T-cell (primary cell): ENCODE data around the gene PHLDB3. TPM values are rescaled to one million over a fixed set of nuclear protein-coding genes. Genes with fewer than 3 reads are reported as not detected.

Experiments
- ATAC-seq, 4 experiments: fragments of 200-7000 bp in 3 of 4; fragments of 150-1000 bp in 1 of 4; cut with Tn5 transposase; replicated peaks in 1 of 4; 1 replicate in 3 of 4; 2 replicates in 1 of 4; pipeline ENCODE4 v1.10.0; 2021; ENCODE audit warnings: moderate library complexity in 3 of 4, mild to moderate bottlenecking in 2 of 4, moderate number of reproducible peaks in 1 of 4
- CTCF ChIA-PET, 2 donors: fragments of 300-600 bp; sonication (Branson Sonifier 250); formaldehyde crosslinking; loops; one replicate each; lab custom pipeline; 2022; ENCODE audit warnings: antibody characterized with exemption in 2 of 2; lab: Charles Lee
- POLR2A ChIA-PET, 2 donors: fragments of 300-600 bp; sonication (Branson Sonifier 250); formaldehyde crosslinking; loops; one replicate each; lab custom pipeline; 2022; ENCODE audit warnings: antibody characterized with exemption in 2 of 2; lab: Charles Lee
- DNase-seq, 35 experiments: peaks; one replicate each; pipeline versions ENCODE4 v3.0.0 to v3.0.0-alpha.2; 2013 to 2023
- H3K27ac ChIP-seq: one replicate; pipeline ENCODE4 v1.5.1; 2013; ENCODE audit warnings: low read length
- H3K27me3 ChIP-seq, 2 experiments: replicated peaks in 1 of 2; 1 replicate in 1 of 2; 2 replicates in 1 of 2; pipeline versions ENCODE4 v1.6.1 to v1.7.0; 2013; ENCODE audit warnings: low read length in 1 of 2, mixed read lengths in 1 of 2; ENCODE audit not compliant: control insufficient read depth in 2 of 2, insufficient read depth in 2 of 2; ENCODE audit errors: extremely low read depth in 1 of 2
- H3K36me3 ChIP-seq, 2 donors: 1 replicate in 1 of 2; 2 replicates in 1 of 2; pipeline versions ENCODE4 v1.6.1 to v1.7.0; 2013; ENCODE audit warnings: low read length in 1 of 2; ENCODE audit not compliant: control insufficient read depth in 2 of 2, insufficient read depth in 1 of 2; ENCODE audit errors: extremely low read depth in 1 of 2
- H3K4me1 ChIP-seq, 2 experiments: 1 replicate in 1 of 2; 2 replicates in 1 of 2; pipeline versions ENCODE4 v1.6.1 to v1.7.0; 2013; ENCODE audit warnings: low read length in 2 of 2, mixed read lengths in 1 of 2; ENCODE audit not compliant: insufficient read depth in 2 of 2, control insufficient read depth in 1 of 2; ENCODE audit errors: extremely low read depth in 1 of 2
- H3K4me3 ChIP-seq, 2 donors: 1 replicate in 1 of 2; 2 replicates in 1 of 2; pipeline versions ENCODE4 v1.5.1 to v1.7.0; 2013; ENCODE audit warnings: mild to moderate bottlenecking in 2 of 2, low read length in 1 of 2, moderate library complexity in 1 of 2; ENCODE audit not compliant: control insufficient read depth in 1 of 2; ENCODE audit errors: extremely low read depth in 1 of 2
- H3K9me3 ChIP-seq: 2 replicates; pipeline ENCODE4 v1.7.0; 2013
- H3K27ac Mint-ChIP-seq, 2 donors: one replicate each; pipeline ENCODE4 v1.8.0; 2020 to 2021; ENCODE audit warnings: mild to moderate bottlenecking in 2 of 2, mixed read lengths in 2 of 2
- H3K27me3 Mint-ChIP-seq, 2 donors: one replicate each; pipeline ENCODE4 v1.8.0; 2021 to 2022; ENCODE audit warnings: mixed read lengths in 2 of 2
- H3K36me3 Mint-ChIP-seq: one replicate; pipeline ENCODE4 v1.8.0; 2021; ENCODE audit warnings: mixed read lengths
- H3K4me1 Mint-ChIP-seq, 3 donors: one replicate each; pipeline ENCODE4 v1.8.0; 2020 to 2022; ENCODE audit warnings: mixed read lengths in 3 of 3, mild to moderate bottlenecking in 1 of 3
- H3K4me3 Mint-ChIP-seq, 3 donors: one replicate each; pipeline ENCODE4 v1.8.0; 2020 to 2022; ENCODE audit warnings: mild to moderate bottlenecking in 3 of 3, mixed read lengths in 3 of 3, moderate library complexity in 3 of 3
- H3K9me3 Mint-ChIP-seq, 3 donors: one replicate each; pipeline ENCODE4 v1.8.0; 2020 to 2022; ENCODE audit warnings: mixed read lengths in 3 of 3
- WGBS: methylation state at CpG from one replicate; pipeline ENCODE4 v1.1.5; 2013; ENCODE audit warnings: missing lambda C conversion rate; ENCODE audit not compliant: insufficient coverage; 5-methylcytosine and 5-hydroxymethylcytosine counted together
- total RNA-seq, 35 experiments: library from RNA in 6 of 35; stranded (reverse) in 6 of 35; fragments of 120-200 nt in 1 of 35; gene quantifications; one replicate each; pipeline versions ENCODE4 v1.2.1 to v1.2.4 and lab custom pipeline; 2013 to 2026

The PHLDB3 gene
- total RNA-seq, 5 donors from 2014 or later (not counting 1 experiment from before 2014, with no cell fraction given) = 39.4 to 61.0 (median 53.9) TPM

- peaks cover 6% of the 10 kb centered on the region for H3K36me3 Mint-ChIP-seq
- H3K36me3 ChIP-seq = peaks cover 0 to 5% of the 10 kb centered on the region in 2 donors
- H3K27me3 Mint-ChIP-seq = no peaks in the 10 kb centered on the region
- no peak for ATAC-seq
- H3K9me3 Mint-ChIP-seq = no peaks in the 10 kb centered on the region
- H3K4me3 ChIP-seq = no peak overlapping the region
- H3K27ac ChIP-seq = no peak overlapping the region
- DNase-seq = no peak
- H3K9me3 ChIP-seq = no peaks in the 10 kb centered on the region
- no peak overlapping the region for H3K27ac Mint-ChIP-seq
- peak overlapping the region in 1 of 3 donors; percentile 41 for H3K4me3 Mint-ChIP-seq
- H3K27me3 ChIP-seq = no peaks in the 10 kb centered on the region
- peaks cover 10 to 33% of the 10 kb centered on the region in 2 experiments for H3K4me1 ChIP-seq
- peaks cover 31 to 35% (median 33%) of the 10 kb centered on the region in 3 donors for H3K4me1 Mint-ChIP-seq
- WGBS = 96% methylated on average over 5 of the region's 16 CpGs
- CTCF ChIA-PET = interaction anchor here in 1 of 2 donors (0.9 to 1.0 kb wide), 2 partner anchors 14 to 47 kb away, joined by 3 to 5 read pairs; no protein-coding TSS in a partner anchor
- POLR2A ChIA-PET = interaction anchor here in 1 of 2 donors (0.6 kb wide), 1 partner anchor 65 kb away, joined by 3 read pairs; no protein-coding TSS in a partner anchor
Observed at GRCh38 chr19:43460362-43461016, 44.1 kb downstream of the PHLDB3 start.

GRCh38 chr19:43457809-43458208 is 46.7 kb downstream of the PHLDB3 start:
- Mint-ChIP-seq H3K4me3 (no peak overlapping the region), H3K4me1 (peaks cover 17 to 19% (median 19%) of the 10 kb centered on the region in 3 donors), H3K36me3 (peaks cover 6% of the 10 kb centered on the region), H3K27ac (no peak overlapping the region), H3K27me3 (no peaks in the 10 kb centered on the region), H3K9me3 (no peaks in the 10 kb centered on the region)
- Histone ChIP-seq H3K36me3 (peaks cover 0 to 5% of the 10 kb centered on the region in 2 donors), H3K4me1 (peaks cover 3 to 11% of the 10 kb centered on the region in 2 experiments), H3K27ac (no peak overlapping the region), H3K27me3 (no peaks in the 10 kb centered on the region), H3K4me3 (no peak overlapping the region), H3K9me3 (no peaks in the 10 kb centered on the region)
- 100% methylated on average over 1 of the region's 4 CpGs for WGBS
- ChIA-PET POLR2A (interaction anchor here in 1 of 2 donors (0.5 to 0.7 kb wide), 3 partner anchors 43 to 297 kb away, joined by 3 to 5 read pairs (median 3); partner anchors contain the start of gene SMG9), CTCF (interaction anchor here in 1 of 2 donors (1.6 kb wide), 1 partner anchor 11 kb away, joined by 7 read pairs; no protein-coding TSS in a partner anchor)
- ATAC-seq = no peak
- no peak for DNase-seq

DNA sequence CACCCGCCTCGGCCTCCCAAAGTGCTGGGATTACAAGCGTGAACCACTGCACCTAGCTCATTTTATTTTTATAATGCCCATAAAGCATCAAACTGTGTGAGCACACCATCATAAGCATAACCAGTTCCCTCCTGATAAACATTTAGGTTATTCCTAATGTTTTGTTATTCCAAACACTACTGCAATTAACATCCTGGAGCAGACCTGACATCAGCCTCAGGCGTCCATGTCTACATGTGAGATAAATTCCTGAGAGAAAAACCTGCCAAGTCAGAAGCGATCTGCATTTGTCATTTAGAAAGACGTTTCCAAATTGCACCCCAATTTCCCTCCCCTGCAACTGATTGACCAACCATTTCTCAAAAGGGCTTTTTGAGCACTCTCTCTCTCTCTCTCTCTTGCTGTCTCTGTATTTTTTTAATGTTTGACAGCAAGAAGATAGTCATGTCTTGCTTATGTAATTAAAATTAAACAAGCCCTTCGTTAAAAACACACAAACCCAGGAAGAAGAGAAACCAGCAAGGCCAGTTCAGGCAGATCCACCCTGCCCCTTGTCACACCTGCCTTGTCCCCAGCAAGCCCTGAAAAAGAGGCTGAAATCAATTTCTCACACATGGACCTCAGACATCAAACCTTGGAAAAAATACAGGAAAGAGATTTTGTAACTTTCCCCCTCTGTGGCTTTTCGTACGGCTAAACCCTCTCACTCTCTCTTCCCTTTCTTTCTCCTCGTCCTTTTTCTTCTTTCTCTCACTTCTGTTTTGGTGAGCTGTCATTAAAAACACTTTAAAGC is 49.0 kb downstream of the PHLDB3 start:
- no peak overlapping the region for H3K4me3 ChIP-seq
- ChIA-PET POLR2A (no interaction called here), CTCF (interaction anchor here (0.6 to 1.0 kb wide), 3 partner anchors 17 to 138 kb away, joined by 3 to 7 read pairs (median 4); no protein-coding TSS in a partner anchor)
- Mint-ChIP-seq H3K27me3 (no peaks in the 10 kb centered on the region), H3K4me3 (no peak overlapping the region), H3K36me3 (peaks cover 5% of the 10 kb centered on the region), H3K9me3 (peaks cover 0 to 6% (median 0%) of the 10 kb centered on the region in 3 donors), H3K4me1 (peaks cover 0 to 6% (median 5%) of the 10 kb centered on the region in 3 donors), H3K27ac (no peak overlapping the region)
- H3K9me3 ChIP-seq = no peaks in the 10 kb centered on the region
- DNase-seq = no peak
- no peaks in the 10 kb centered on the region for H3K36me3 ChIP-seq
- no peaks in the 10 kb centered on the region for H3K27me3 ChIP-seq
- H3K27ac ChIP-seq = no peak overlapping the region
- H3K4me1 ChIP-seq = no peaks in the 10 kb centered on the region
- ATAC-seq = no peak
- WGBS = 94% methylated on average over 5 of the region's 10 CpGs

- H3K36me3 ChIP-seq = no peaks in the 10 kb centered on the region
- H3K4me3 Mint-ChIP-seq = no peak overlapping the region
- H3K27ac Mint-ChIP-seq = no peak overlapping the region
- CTCF ChIA-PET = interaction anchor here in 1 of 2 donors (1.6 kb wide), 1 partner anchor 65 kb away, joined by 4 read pairs; no protein-coding TSS in a partner anchor
- no peak overlapping the region for H3K27ac ChIP-seq
- POLR2A ChIA-PET = no interaction called here
- peaks cover 0 to 8% (median 7%) of the 10 kb centered on the region in 3 donors for H3K4me1 Mint-ChIP-seq
- H3K9me3 Mint-ChIP-seq = peaks cover 0 to 6% (median 0%) of the 10 kb centered on the region in 3 donors
- ATAC-seq (no peak), DNase-seq (no peak)
- 60% methylated on average over 2 of the region's 2 CpGs for WGBS
- no peaks in the 10 kb centered on the region for H3K9me3 ChIP-seq
- no peaks in the 10 kb centered on the region for H3K27me3 Mint-ChIP-seq
- peaks cover 5% of the 10 kb centered on the region for H3K36me3 Mint-ChIP-seq
- no peaks in the 10 kb centered on the region for H3K27me3 ChIP-seq
- no peak overlapping the region for H3K4me3 ChIP-seq
- H3K4me1 ChIP-seq = no peaks in the 10 kb centered on the region
Observed at GRCh38 chr19:43454031-43454430, 50.5 kb downstream of the PHLDB3 start.

DNA sequence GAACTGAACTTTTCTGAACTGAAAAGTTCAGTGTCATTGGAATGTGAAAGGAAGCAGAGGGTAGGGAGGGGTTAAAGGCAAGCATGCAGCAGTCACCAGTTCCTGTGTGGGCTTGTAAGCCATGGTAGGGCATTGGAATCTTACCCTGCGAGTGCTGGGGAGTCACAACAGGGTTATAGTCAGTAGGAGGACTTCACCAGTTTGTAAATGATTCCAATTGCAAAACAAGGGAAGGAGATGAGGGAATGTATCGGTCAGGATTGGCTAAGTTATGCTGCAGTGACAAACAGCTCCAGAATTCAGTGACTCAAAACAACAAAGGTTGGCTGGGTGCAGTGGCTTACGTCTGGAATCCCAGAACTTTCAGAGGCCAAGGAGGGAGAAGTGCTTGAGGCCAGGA is 52.0 kb downstream of the PHLDB3 start:
- peaks cover 5% of the 10 kb centered on the region for H3K36me3 Mint-ChIP-seq

GRCh38 chr19:43450545-43450997 is 54.0 kb downstream of the PHLDB3 start:
- ChIA-PET POLR2A (no interaction called here), CTCF (interaction anchor here in 1 of 2 donors (1.1 kb wide), 1 partner anchor 69 kb away, joined by 5 read pairs; no protein-coding TSS in a partner anchor)
- Mint-ChIP-seq H3K27me3 (no peaks in the 10 kb centered on the region), H3K4me1 (peaks cover 9 to 20% (median 19%) of the 10 kb centered on the region in 3 donors), H3K9me3 (peaks cover 0 to 6% (median 0%) of the 10 kb centered on the region in 3 donors), H3K36me3 (peaks cover 5% of the 10 kb centered on the region), H3K27ac (peak overlapping the region in 1 of 2 donors; percentile 72), H3K4me3 (no peak overlapping the region)
- no peaks in the 10 kb centered on the region for H3K9me3 ChIP-seq
- ATAC-seq (peak in 1 of 4 experiments; percentile 42), DNase-seq (no peak)
- 86% methylated on average over 2 of the region's 2 CpGs for WGBS
- no peak overlapping the region for H3K4me3 ChIP-seq
- no peaks in the 10 kb centered on the region for H3K27me3 ChIP-seq
- H3K27ac ChIP-seq = no peak overlapping the region
- peaks cover 0 to 7% of the 10 kb centered on the region in 2 experiments for H3K4me1 ChIP-seq
- H3K36me3 ChIP-seq = no peaks in the 10 kb centered on the region

More for the DNA sequence above, 52.0 kb downstream of the PHLDB3 start:
- 60% methylated on average over 2 of the region's 3 CpGs for WGBS
- Mint-ChIP-seq H3K4me1 (peaks cover 0 to 8% (median 7%) of the 10 kb centered on the region in 3 donors), H3K27me3 (no peaks in the 10 kb centered on the region), H3K4me3 (no peak overlapping the region), H3K27ac (no peak overlapping the region), H3K9me3 (peaks cover 0 to 6% (median 0%) of the 10 kb centered on the region in 3 donors)
- ChIA-PET POLR2A (no interaction called here), CTCF (interaction anchor here in 1 of 2 donors (1.6 kb wide), 1 partner anchor 67 kb away, joined by 4 read pairs; no protein-coding TSS in a partner anchor)
- H3K27ac ChIP-seq = no peak overlapping the region
- H3K36me3 ChIP-seq = no peaks in the 10 kb centered on the region
- no peaks in the 10 kb centered on the region for H3K27me3 ChIP-seq
- H3K4me3 ChIP-seq = no peak overlapping the region
- H3K9me3 ChIP-seq = no peaks in the 10 kb centered on the region
- no peak for ATAC-seq
- no peak for DNase-seq
- no peaks in the 10 kb centered on the region for H3K4me1 ChIP-seq
